Measurements from ENCODE around the gene DNM1.
"Not testable (repeated sequence)": the region's sequence is repeated elsewhere in the genome, so short reads cannot be mapped to it uniquely, and the experiment has no call there.

The DNM1 gene

GRCh38 chr9:128253140-128253990 is 50.2 kb downstream of the DNM1 start:
- DNase-seq = no peak

DNA sequence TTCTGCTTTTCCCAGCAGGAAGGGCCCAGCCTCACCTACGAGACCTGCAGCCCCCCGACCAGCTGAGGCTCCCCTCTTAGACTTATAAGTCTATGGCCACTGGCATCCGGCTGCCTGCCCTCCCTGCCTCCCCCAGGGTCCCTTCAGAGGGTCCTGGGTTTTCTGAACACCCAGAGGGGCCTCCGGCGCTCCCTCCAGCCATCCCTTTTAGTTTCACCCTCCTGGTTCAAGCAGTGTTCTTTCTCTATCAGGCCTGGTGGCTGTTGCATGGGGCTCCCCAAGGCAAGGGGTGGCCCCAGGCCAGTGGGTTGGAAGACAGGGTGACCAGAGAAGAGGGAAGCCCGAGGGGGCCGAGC is 50.8 kb downstream of the DNM1 start:
- no peak for DNase-seq

GRCh38 chr9:128254362-128254761 is 51.2 kb downstream of the DNM1 start:
- no peak for DNase-seq

DNA sequence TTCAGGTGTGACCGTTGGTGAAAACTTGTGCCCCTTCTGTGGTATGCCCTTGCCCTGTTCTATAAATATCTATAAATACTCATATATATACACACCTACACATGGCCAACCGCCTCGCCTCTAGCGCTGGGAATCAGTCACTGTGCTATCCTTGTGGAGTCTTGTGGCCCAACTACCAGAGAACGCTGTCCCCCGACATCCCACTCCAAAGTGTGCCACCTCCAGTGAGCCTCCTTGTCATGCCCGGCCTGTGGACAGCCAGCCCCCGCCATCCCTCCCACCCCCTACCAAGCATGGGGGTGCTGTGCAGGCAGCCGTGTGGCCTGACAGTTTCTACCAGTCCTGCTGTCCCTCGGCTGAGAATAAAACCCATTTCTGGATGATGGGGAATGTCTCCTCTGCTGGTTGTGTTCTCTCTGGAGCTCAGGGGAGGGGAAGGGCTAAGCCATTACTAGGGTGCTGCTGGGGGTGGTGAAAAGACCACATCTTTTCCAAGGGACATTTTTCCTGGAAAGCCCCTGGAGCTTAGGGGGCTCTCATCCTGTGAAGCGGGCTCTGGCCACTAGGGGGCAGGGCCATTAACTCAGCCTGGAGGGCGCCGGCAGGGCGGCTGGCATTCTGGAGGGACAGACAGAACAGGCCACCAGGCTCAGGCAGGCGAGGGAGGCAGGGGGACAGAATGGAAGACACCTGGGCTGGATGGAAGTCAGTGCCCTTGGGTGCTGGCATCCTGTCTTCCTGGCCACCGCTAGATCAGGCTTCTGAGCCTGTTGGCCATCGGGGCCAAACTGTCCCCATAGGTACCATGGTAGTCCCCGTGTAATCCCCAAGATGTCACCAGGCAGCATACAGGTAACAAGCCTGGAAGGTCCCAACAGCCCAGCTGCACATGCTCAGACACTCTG is 51.9 kb downstream of the DNM1 start:
- DNase-seq = no peak

GRCh38 chr9:128257086-128257825 is 54.1 kb downstream of the DNM1 start:
- peak; percentile 70 for DNase-seq

GRCh38 chr9:128257907-128258306 is 54.7 kb downstream of the DNM1 start:
- peak; percentile 36 for DNase-seq

- DNase-seq = no peak
Measured at GRCh38 chr9:128258326-128258725, 55.1 kb downstream of the DNM1 start.

DNA sequence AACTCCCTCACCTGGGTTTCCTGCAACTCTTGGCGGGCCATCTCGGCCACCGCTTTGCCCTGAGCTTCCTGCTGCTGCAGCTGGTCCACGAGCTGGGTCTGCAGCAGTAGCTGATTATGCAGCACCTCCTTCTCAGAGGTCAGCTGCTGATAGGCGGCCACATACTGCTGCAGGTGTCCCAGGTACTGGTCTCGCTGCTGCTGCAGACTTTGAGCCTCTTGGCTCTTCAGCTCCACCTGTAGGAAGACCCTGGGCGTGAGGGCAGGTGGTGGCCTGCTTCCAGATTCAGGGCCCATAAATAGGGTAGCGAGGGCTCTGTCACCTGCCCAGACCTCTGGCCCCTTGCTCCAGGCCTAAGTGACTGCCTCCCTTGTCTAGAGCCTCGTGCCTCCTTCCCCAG is 56.0 kb downstream of the DNM1 start:
- no peak for DNase-seq

GRCh38 chr9:128260340-128260739 is 57.2 kb downstream of the DNM1 start:
- DNase-seq = no peak

- DNase-seq = no peak
Measured at GRCh38 chr9:128262687-128263086, 59.5 kb downstream of the DNM1 start.

- DNase-seq = no peak
Measured at GRCh38 chr9:128265348-128265847, 62.2 kb downstream of the DNM1 start.

- no peak for DNase-seq
Measured at GRCh38 chr9:128266868-128267590, 63.9 kb downstream of the DNM1 start.

- DNase-seq = no peak
Measured at GRCh38 chr9:128271112-128271511, 67.9 kb downstream of the DNM1 start.

GRCh38 chr9:128271512-128271911 is 68.3 kb downstream of the DNM1 start:
- DNase-seq = no peak

DNA sequence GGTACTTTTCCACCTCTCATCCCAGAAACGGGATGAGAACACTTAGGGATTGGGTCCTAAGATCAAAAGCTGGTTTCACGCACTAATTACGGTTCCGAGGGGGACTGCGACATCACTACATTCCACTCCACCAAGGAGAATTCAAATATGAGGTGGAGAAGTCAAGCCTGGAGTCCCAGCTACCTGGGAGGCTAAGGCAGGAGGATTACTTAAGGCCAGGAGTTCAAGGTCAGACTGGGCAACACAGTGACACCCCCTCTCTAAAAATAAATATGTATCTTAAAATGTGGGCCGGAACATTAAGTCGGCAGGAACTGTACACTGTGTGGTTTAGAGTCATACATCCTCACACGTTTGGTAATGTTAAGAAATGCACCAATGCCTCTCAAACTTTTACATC is 71.1 kb downstream of the DNM1 start:
- no peak for DNase-seq

DNA sequence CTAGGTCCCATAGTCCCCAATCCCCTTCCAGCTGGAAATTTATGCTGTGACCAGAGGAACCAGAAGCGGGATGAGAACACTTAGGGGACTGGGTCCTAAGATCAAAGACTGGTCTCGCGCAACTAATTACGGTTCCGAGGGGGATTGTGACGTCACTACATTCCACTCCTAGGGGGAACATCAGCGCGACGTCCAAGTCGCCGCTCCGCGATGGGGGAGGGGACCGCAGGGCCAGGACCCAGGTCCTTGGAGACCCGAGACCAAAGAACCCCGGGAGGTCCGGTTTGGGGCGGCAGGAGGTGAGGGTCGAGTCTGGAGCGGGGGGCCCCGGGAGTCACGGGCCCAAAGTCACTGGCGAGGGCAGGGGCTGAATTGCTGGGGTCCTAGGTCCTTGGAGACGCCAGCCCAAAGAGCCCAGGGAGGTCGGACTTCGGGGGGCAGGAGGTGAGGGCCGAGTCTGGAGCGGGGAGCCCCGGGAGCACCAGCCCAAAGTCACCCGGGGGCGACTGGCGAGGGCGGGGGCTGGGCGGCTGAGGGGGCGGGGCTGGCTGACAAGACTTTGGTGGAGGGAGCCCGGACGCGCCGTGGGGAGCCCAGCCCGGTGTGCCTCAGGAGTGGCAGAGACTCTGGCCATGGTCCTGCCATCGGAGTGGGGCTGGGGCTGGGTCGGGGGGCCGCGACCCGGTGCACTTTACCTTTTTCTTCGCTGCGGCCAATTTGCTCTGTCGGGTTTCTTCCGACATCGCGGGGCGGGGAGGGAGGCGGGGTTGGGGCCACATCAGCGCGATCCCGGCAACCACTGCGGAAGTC is 72.2 kb downstream of the DNM1 start, which contains the start of gene GOLGA2:
Gene GOLGA2 (minus strand): TSS at position 810 of the 810 bp plus-strand sequence. CDS start 31 bp downstream, at position 779.
- no peak for DNase-seq

GRCh38 chr9:128276008-128276573 is 72.9 kb downstream of the DNM1 start, which contains the start of gene SWI5:
Gene SWI5, plus strand, starts transcription at chr9:128276276.
- DNase-seq = peak; percentile 99

GRCh38 chr9:128276574-128277270 is 73.5 kb downstream of the DNM1 start:
- DNase-seq = peak; percentile 44

- DNase-seq = not testable (repeated sequence)
Measured at GRCh38 chr9:128279088-128280073, 76.2 kb downstream of the DNM1 start.
